SK-N-SH (cell line): ENCODE results near the gene ZNF677. TPM values are rescaled to one million over a fixed set of nuclear protein-coding genes. Genes with fewer than 3 reads are reported as not detected.
"Not testable (repeated sequence)": the region's sequence is repeated elsewhere in the genome, so short reads cannot be mapped to it uniquely, and the experiment has no call there.

Experiments used
- CTCF ChIA-PET: fragments of 300-600, 350-600 bp; formaldehyde crosslinking; extraction: SDS; loops from one replicate; lab custom pipeline; 2021; lab: Yijun Ruan, JAX
- POLR2A ChIA-PET: fragments of 350-600 bp; sonication (Branson Sonifier 250); formaldehyde crosslinking; extraction: SDS; loops from one replicate; lab custom pipeline; 2020; ENCODE audit warnings: antibody characterized with exemption, inconsistent platforms; lab: Yijun Ruan, JAX
- DNase-seq: peaks from one replicate; pipeline ENCODE4 v3.0.0; 2012
- H2AFZ ChIP-seq: fragments of 200-600 bp; sonication (generic); 2 replicates; pipeline ENCODE4 v1.8.1; 2016; ENCODE audit warnings: antibody characterized with exemption, mild to moderate bottlenecking, low read depth
- H3F3A ChIP-seq: fragments of 200-600 bp; sonication (generic); replicated peaks from 2 replicates; pipeline ENCODE3; 2016; ENCODE audit warnings: antibody characterized with exemption, mild to moderate bottlenecking; ENCODE audit not compliant: insufficient read depth
- H3K27ac ChIP-seq, 2 experiments: fragments of 200-500 bp in 1 of 2; fragments of 200-600 bp in 1 of 2; sonication (Bioruptor generic) in 1 of 2; sonication (generic), shearing (Covaris generic) in 1 of 2; 2 replicates each; pipeline versions ENCODE4 v1.5.1 to v1.6.1; 2014 to 2016; ENCODE audit warnings: low read depth in 2 of 2, inconsistent platforms in 1 of 2, low read length in 1 of 2, mild to moderate bottlenecking in 1 of 2, mixed read lengths in 1 of 2
- H3K27me3 ChIP-seq: fragments of 200-600 bp; sonication (generic), shearing (Covaris generic); 2 replicates; pipeline ENCODE4 v1.6.1; 2016; ENCODE audit warnings: mixed run types; ENCODE audit not compliant: insufficient read depth
- H3K36me3 ChIP-seq, 2 experiments: fragments of 200-500 bp in 1 of 2; fragments of 200-600 bp in 1 of 2; sonication (Bioruptor generic) in 1 of 2; sonication (generic) in 1 of 2; replicated peaks in 1 of 2; 2 replicates each; pipeline versions ENCODE3 to v1.5.1; 2014 to 2016; ENCODE audit warnings: low read length in 1 of 2, mild to moderate bottlenecking in 1 of 2; ENCODE audit not compliant: insufficient read depth in 2 of 2, control insufficient read depth in 1 of 2
- H3K4me1 ChIP-seq, 2 experiments: fragments of 200-500 bp in 1 of 2; fragments of 200-600 bp in 1 of 2; sonication (Bioruptor generic) in 1 of 2; sonication (generic), shearing (Covaris generic) in 1 of 2; 2 replicates each; pipeline versions ENCODE4 v1.5.1 to v1.6.1; 2014 to 2016; ENCODE audit warnings: low read depth in 1 of 2, low read length in 1 of 2, mixed run types in 1 of 2; ENCODE audit not compliant: insufficient read depth in 2 of 2, control insufficient read depth in 1 of 2
- H3K4me2 ChIP-seq: fragments of 200-600 bp; sonication (generic), shearing (Covaris generic); 2 replicates; pipeline ENCODE4 v1.6.1; 2017; ENCODE audit warnings: mixed run types
- H3K4me3 ChIP-seq, 2 experiments: fragments of 200-500 bp in 1 of 2; fragments of 200-600 bp in 1 of 2; sonication (Bioruptor generic) in 1 of 2; sonication (generic), shearing (Covaris generic) in 1 of 2; 2 replicates each; pipeline versions ENCODE4 v1.5.1 to v1.8.1; 2014 to 2016; ENCODE audit warnings: low read depth in 2 of 2, inconsistent platforms in 1 of 2, low read length in 1 of 2, mild to moderate bottlenecking in 1 of 2, mixed read lengths in 1 of 2, moderate library complexity in 1 of 2
- H3K79me2 ChIP-seq: fragments of 200-600 bp; sonication (generic); 2 replicates; pipeline ENCODE4 v1.8.1; 2017; ENCODE audit warnings: mild to moderate bottlenecking; ENCODE audit not compliant: insufficient read depth
- H3K9ac ChIP-seq: fragments of 200-600 bp; sonication (generic); 2 replicates; pipeline ENCODE4 v1.6.1; 2017; ENCODE audit warnings: mixed run types
- H3K9me2 ChIP-seq: fragments of 200-600 bp; sonication (generic); 2 replicates; pipeline ENCODE4 v1.6.1; 2017; ENCODE audit warnings: mixed run types
- H3K9me3 ChIP-seq: fragments of 200-600 bp; sonication (generic); 2 replicates; pipeline ENCODE4 v1.6.1; 2017; ENCODE audit warnings: mixed run types, mild to moderate bottlenecking, moderate library complexity
- H4K20me1 ChIP-seq: fragments of 200-600 bp; sonication (generic); 2 replicates; pipeline ENCODE4 v1.6.1; 2017; ENCODE audit warnings: mild to moderate bottlenecking, mixed run types; ENCODE audit not compliant: insufficient read depth
- ELF1 ChIP-seq: IDR thresholded peaks from 2 replicates; pipeline ENCODE4 v1.4.0; 2012
- EP300 ChIP-seq, 2 experiments: IDR thresholded peaks; 2 replicates each; pipeline versions ENCODE4 v1.4.0 to v1.6.1; 2012; ENCODE audit warnings: borderline replicate concordance in 1 of 2, low read depth in 1 of 2, low read length in 1 of 2
- EZH2phosphoT487 ChIP-seq: fragments of 200-600 bp; sonication (generic); IDR thresholded peaks from 2 replicates; pipeline ENCODE4 v1.6.1; 2017; ENCODE audit warnings: low read depth, mixed run types, mild to moderate bottlenecking, antibody characterized with exemption, moderate library complexity, borderline replicate concordance
- MEF2A ChIP-seq: IDR thresholded peaks from 2 replicates; pipeline ENCODE4 v1.4.0; 2012; ENCODE audit warnings: low read depth, borderline replicate concordance
- PBX3 ChIP-seq: IDR thresholded peaks from 2 replicates; pipeline ENCODE4; 2012
- RAD21 ChIP-seq: IDR thresholded peaks from 2 replicates; pipeline ENCODE4 v1.6.1; 2012; ENCODE audit warnings: mild to moderate bottlenecking, low read length
- RCOR1 ChIP-seq: fragments of 150-350 bp; IDR thresholded peaks from 2 replicates; pipeline ENCODE4 v1.6.1; 2017; ENCODE audit warnings: antibody characterized with exemption, low read length
- REST ChIP-seq: IDR thresholded peaks from 2 replicates; pipeline ENCODE4 v1.6.1; 2012; ENCODE audit warnings: mild to moderate bottlenecking, low read depth, low read length, moderate library complexity
- SIN3A ChIP-seq: IDR thresholded peaks from 2 replicates; pipeline ENCODE4 v1.6.1; 2012; ENCODE audit warnings: low read depth, mild to moderate bottlenecking, low read length, moderate library complexity, borderline replicate concordance
- TAF1 ChIP-seq: IDR thresholded peaks from 2 replicates; pipeline ENCODE4 v1.6.1; 2012; ENCODE audit warnings: low read depth, mild to moderate bottlenecking, low read length, moderate library complexity, borderline replicate concordance
- WGBS: methylation state at CpG from one replicate; pipeline ENCODE4 v1.1.6; 2017; ENCODE audit warnings: low lambda C conversion rate; 5-methylcytosine and 5-hydroxymethylcytosine counted together
- polyA plus RNA-seq, 3 experiments: library from polyadenylated mRNA; depleted of rRNA; stranded (reverse); fragments of >200 nt; gene quantifications; 2 replicates each; pipeline ENCODE4 v1.2.3, GENCODE V29; 2012
- TF ChIP-seq, protein P1 (sequence below): IDR thresholded peaks from 2 replicates; pipeline ENCODE4 v1.4.0; 2012; ENCODE audit warnings: low read depth

ZNF677 gene
- polyA plus RNA-seq, 1 of the 3 experiments (the other 2 are of a cell fraction), result 6.8 TPM

DNA sequence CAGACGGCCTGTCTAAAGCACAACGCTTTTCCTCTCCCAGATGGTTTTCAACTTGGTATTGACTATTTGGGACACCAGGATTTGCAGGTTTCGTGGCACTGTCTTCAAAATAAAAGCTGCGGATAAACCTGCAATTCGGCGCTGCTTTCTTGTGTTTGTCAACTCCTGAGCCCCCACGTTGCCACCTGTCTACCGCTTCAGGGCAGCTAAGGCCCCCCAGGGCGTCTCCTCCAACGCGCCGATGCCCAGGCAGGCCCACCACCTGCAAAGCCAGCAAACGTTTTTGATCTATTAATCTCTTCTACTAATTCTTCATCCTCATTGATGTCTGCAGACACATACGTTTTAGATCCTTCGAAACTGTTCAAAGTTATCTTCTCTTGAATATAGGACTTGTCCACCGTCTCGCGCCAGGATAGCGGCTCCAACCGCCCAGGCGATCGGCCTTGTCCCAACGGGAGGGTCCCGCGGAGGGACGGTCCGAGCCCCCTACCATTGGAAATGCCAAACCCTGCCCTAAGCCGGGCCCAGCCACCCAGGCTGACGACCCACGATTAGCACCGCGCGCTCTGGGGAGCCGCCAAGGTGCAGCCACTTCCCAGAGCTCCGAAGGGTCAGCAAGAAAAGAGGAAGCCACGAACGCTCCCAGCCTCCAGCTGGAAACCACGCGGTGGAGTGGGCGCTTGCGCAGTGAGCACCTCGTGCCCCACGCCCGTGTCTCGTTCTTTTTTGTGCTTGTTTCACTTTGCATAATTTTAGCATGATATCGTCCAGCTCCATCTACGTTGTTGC lies 36.3 kb upstream of the ZNF677 start (continued):
- TF ChIP-seq SIN3A, result no peak
- TF ChIP-seq ELF1, result no peak
- TF ChIP-seq, all 33 proteins: peak for 0

- no peak for DNase-seq
- H3K9me3 ChIP-seq, result no peaks in the 10 kb centered on the region; the same call in 1 of the 2 replicates
- no peak overlapping the region for H3K27ac ChIP-seq
- CTCF ChIA-PET, result interaction anchor here (1.0 kb wide), 1 partner anchor 121 kb away, joined by 4 read pairs; no protein-coding TSS in a partner anchor
- H3K9me2 ChIP-seq, result no peaks in the 10 kb centered on the region
- H3F3A ChIP-seq, result no peaks in the 10 kb centered on the region
- no peaks in the 10 kb centered on the region for H3K4me1 ChIP-seq
- no peaks in the 10 kb centered on the region for H3K79me2 ChIP-seq
- no peak overlapping the region for H2AFZ ChIP-seq
- H3K4me2 ChIP-seq, result no peak overlapping the region
- 7% methylated on average over 4 of the region's 4 CpGs for WGBS
- TF ChIP-seq ELF1 (no peak), EP300 (IDR thresholded peaks at IDR 0.05; ENCODE audit: borderline replicate concordance in 1 of 2, low read depth in 1 of 2, low read length in 1 of 2) (no peak), MEF2A (no peak), PBX3 (no peak), RCOR1 (no peak), REST (no peak), RAD21 (no peak), TAF1 (no peak), EZH2phosphoT487 (no peak)
- TF ChIP-seq, protein P1, sequence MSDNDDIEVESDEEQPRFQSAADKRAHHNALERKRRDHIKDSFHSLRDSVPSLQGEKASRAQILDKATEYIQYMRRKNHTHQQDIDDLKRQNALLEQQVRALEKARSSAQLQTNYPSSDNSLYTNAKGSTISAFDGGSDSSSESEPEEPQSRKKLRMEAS, result no peak
- H3K4me3 ChIP-seq, result no peak overlapping the region
- H4K20me1 ChIP-seq, result no peaks in the 10 kb centered on the region
- no peaks in the 10 kb centered on the region for H3K27me3 ChIP-seq
- no peak overlapping the region for H3K9ac ChIP-seq
- POLR2A ChIA-PET, result no interaction called here
- no peaks in the 10 kb centered on the region for H3K36me3 ChIP-seq
Measured at GRCh38 chr19:53285087-53285486, 30.4 kb upstream of the ZNF677 start.

DNA sequence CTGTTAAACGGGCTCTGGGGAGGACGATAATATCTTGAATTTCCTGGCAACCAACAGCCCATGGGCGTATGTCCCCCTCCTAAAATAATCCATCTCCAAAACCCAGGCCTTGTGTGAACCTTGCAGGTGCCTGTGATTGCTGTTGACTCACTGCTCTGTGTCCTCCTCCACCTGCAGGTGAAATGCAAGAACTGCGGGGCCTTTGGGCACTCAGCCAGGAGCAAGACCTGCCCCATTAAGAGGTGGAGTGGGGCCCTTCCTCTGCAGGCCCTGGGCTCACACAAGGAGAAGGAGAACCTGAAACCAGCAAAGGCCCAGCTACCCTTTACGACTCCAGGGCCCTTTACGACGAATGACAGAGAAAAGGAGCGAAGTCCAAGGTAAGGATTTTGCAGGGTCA lies 27.3 kb upstream of the ZNF677 start:
- POLR2A ChIA-PET, H4K20me1 ChIP-seq: not testable (repeated sequence)

More for the DNA sequence above, 27.3 kb upstream of the ZNF677 start:
- DNase-seq, H3K27me3 ChIP-seq, H3K27ac ChIP-seq, H3K9me2 ChIP-seq, H3K4me1 ChIP-seq, H3F3A ChIP-seq, H3K36me3 ChIP-seq, H3K9ac ChIP-seq, H2AFZ ChIP-seq, H3K9me3 ChIP-seq, H3K4me2 ChIP-seq, H3K4me3 ChIP-seq, CTCF ChIA-PET, H3K79me2 ChIP-seq: not testable (repeated sequence)
- WGBS, result 0% methylated on average over 1 of the region's 8 CpGs
